DMS153 (cell line): ENCODE measurements around the gene STXBP1.

Experiments used
- DNase-seq: peaks from one replicate; lab custom pipeline; 2025; lab: John Stamatoyannopoulos, UW

STXBP1 gene

DNA sequence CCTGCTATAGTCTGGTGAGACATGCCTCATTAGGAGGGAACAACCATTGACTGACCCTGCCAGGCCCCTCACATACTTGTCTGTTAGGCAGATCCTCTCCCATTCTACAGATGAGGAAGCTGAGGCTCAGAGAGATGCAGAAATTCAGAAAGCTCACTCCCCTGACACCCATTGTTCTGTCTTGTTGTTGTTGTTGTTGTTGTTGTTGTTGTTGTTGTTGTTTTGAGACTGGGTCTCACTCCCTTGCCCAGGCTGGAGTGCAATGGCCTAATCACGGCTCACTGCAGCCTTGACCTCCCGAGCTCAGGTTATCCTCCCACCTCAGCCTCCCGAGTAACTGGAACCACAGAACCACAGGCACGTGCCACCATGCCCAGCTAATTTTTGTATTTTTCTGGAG, 81.6 kb downstream of the STXBP1 start:
- no peak for DNase-seq

GRCh38 chr9:127694890-127695720, 83.0 kb downstream of the STXBP1 start:
- DNase-seq: no peak

DNA sequence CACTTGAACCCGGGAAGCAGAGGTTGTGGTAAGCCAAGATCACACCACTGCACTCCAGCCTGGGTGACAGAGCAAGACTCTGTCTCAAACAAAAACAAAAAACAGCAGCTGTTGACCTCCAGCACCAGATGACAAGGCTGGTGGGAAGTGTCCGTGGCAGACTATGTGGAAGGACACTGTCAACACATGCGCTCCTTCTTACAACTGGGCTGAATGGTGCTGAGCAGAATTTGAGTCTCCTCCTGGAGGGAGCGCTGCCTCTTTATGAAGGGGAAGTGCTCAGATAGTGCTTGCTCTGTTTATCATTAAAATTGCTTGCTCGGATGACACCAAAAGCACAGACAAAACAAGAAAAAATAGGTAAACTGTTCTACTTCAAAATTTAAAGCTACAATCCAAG, 85.5 kb downstream of the STXBP1 start:
- DNase-seq: no peak

DNA sequence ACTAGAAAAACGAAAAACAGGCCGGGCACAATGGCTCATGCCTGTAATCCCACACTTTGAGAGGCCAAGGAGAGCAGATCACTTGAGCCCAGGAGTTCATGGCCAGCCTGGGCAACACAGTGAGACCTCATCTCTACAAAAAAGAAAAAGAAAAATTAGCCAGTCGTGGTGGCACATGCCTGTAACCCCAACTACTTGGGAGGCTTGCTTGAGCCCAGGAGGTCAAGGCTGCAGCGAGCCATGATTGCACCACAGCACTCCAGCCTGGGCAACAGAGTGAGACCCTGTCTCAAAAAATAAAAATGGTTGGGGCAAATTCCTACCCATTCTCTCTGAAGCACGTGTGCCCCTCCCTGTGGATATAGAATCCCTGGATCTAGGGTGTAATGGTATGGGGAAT, 86.3 kb downstream of the STXBP1 start:
- no peak for DNase-seq

- peak; percentile 96 for DNase-seq
Observed at GRCh38 chr9:127698985-127699670, 87.1 kb downstream of the STXBP1 start.

GRCh38 chr9:127700140-127700539, 88.1 kb downstream of the STXBP1 start:
- no peak for DNase-seq

DNA sequence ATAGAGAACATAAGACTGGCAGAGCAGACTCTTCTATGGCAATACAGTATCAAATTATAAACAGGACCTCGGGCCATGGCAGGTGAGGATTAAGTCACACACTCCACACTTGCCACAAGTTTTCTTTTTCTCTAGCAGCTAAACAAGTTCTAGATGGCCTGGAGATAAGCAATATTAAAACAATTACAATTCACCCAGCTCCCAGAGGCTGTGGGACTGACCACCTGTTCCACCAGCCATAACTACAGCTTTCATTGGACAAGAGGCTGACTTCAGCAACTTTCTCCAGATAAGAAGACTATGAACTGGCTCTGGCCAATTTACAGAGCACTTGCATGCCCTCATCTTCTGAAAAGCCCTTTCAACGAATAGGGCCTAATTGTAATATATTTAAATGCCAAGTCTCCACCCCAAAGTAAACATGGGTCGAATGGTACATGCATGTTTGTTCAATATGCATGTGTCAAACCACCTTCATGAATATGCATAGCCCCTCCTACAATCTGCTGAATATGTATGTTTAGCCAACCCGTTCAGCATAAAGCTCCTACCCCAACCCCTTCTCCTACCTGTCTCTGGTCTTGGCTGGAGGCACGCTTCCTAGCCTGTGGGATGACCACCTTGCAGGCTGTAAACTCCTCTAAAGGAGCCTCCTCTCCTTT, 88.6 kb downstream of the STXBP1 start:
- DNase-seq: no peak

DNA sequence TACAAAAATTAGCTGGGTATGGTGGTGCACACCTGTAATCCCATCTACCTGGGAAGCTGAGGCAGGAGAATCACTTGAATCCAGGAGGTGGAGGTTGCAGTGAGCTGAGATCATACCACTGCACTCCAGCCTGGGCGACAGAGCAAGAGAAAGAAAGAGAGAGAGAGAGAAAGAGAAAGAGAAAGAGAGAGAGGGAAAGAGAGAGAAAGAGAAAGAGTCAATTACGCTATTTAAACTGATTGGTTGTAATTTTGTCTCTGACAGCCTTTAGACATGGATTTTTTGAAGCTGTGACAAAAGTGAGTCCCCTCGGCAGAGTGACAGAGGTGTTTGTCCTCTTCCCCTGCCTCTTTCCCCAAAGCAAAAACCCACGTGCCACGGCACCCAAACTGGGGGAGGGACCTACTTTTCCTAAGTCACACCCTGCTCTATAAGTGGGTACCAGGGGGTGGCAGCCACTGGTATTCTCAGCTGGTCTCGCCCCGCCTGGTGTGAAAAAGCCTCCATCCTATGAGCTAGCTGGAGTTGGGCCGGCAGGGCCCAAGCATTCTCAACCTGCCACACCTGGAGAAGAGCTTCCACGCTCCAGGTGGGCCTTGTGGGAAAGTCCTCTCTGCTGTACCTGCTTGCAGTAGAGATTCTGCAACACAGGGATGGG, 91.3 kb downstream of the STXBP1 start:
- DNase-seq: no peak

DNA sequence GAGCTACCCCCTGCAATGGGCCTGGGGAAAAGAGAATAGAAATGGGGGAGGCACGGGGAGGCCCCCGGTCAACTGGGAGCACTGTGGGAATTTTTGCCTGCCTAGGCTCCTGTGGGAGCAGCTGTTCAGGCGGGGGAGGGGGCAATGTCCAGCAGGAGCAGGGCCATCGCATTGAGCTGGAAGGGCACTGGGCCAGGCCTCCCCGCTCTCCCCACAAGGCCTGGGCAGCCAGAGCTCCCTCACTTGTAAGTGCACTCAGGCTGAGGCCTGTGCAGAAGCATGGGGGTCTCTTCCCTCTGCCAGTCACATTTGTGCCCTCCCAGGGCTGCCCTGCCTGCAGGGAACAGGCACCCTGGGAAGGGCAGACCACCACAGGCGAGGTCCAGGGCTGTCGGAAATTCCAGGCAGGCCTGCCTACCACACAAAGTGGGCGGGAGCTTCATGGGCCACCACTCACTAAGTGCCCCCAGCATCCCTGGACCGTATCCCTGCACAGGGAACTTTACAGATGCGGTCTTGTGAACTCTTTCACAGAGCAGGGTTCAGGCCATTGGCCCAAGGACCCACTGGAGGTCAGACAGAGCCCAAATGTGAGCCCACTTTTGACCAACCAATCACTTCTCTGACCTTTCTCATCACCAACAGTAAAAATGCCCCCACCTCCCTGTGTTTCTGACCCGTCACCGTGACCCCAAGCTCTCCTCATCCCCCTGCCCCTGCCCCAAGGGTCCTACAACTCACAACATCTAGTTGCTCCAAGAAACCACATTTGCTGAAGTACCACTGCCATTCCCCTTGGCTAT, 93.7 kb downstream of the STXBP1 start:
- DNase-seq: no peak

- peak; percentile 14 for DNase-seq
Observed at GRCh38 chr9:127706836-127707241, 94.8 kb downstream of the STXBP1 start, which contains the start of gene CFAP157. CFAP157 (plus strand) TSS chr9:127706988; CDS start chr9:127707032, 44 bp downstream.

DNA sequence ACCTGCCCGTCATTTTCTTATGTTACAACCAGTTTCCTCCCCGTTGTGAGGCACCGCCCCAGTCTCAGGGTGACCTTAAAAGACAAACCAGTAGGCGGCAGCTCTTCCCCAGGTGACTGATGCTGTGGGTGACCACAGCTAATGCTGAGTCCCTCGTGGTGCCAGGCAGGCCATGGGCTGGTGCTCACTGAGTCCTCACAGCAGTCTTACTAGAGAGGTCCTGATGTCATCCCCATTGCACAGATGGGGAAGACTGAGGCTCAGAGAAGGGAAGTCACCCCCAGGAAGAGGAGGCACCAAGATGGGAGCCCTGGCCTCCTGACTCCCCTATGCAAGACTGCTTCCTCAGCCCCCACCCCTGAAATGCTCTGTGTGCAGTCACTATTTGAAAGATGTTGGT, 95.7 kb downstream of the STXBP1 start:
- no peak for DNase-seq

- DNase-seq: no peak
Observed at GRCh38 chr9:127708952-127709587, 97.0 kb downstream of the STXBP1 start.

DNA sequence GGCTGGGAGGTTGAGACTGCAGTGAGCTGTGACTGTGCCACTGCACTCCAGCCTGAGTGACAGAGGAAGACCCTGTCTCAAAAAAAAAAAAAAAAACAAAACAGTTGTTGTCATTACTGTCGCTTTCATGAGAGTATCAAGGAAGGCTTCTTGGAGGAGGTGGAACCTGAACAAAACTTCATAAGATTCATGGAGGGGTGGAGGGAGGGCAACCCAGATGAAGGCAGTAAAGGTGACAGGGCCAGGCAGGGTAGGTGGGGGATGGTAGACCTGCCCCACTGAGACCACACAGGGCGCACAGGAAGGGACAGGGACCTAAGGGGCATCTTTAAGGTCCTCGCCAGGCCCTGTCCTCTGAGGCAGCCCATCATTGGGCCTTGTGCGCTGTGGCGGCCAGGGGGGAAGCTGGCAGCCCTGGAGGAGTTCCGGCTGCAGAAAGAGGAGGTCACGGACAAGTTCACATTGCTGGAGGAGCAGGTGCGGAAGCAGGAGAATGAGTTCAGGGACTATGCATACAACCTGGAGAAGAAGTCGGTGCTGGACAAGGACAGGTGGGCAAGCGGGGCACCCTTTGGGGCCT, 98.2 kb downstream of the STXBP1 start:
- DNase-seq: no peak

GRCh38 chr9:127711226-127711701, 99.2 kb downstream of the STXBP1 start:
- no peak for DNase-seq

GRCh38 chr9:127711831-127712274, 99.8 kb downstream of the STXBP1 start:
- DNase-seq: no peak

GRCh38 chr9:127712371-127712770, 100.3 kb downstream of the STXBP1 start:
- DNase-seq: no peak

DNA sequence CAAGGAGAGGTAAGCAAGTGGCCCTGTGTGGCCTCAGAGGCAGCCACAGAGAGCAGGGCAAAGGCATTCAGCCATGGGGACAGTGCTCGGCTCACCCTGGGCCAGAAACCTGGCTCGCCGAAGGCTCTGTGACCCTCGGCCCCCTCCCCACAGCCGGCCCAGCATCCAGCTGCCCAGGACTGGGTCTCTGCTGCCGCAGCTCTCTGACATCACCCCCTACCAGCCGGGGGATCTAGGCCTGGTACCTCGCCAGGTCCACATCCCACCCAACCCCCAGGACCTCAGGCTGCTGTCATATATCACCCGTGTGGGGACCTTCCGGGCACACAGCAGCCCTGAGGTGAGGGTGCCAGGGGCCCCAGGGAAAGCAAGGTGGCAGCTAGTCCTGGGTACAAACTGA, 100.8 kb downstream of the STXBP1 start:
- DNase-seq: no peak

- no peak for DNase-seq
Observed at GRCh38 chr9:127714020-127714750, 102.1 kb downstream of the STXBP1 start.

- no peak for DNase-seq
Observed at GRCh38 chr9:127714951-127715469, 102.9 kb downstream of the STXBP1 start.
